HL-60 (cell line): Measurements from ENCODE around the gene APBA2.

ENCODE experiments used
- DNase-seq, 2 experiments: peaks; one replicate each; pipeline ENCODE4 v3.0.0-alpha.2; 2010 to 2020; ENCODE audit warnings: low read depth in 1 of 2, low spot score in 1 of 2
- H3K27ac ChIP-seq: fragments of 250-450 bp; sonication (Bioruptor Pico); replicated peaks from 2 replicates; pipeline ENCODE4 v1.5.1; 2020; ENCODE audit warnings: mild to moderate bottlenecking, moderate library complexity
- H3K27me3 ChIP-seq: fragments of 250-450 bp; sonication (Bioruptor Pico); 2 replicates; pipeline ENCODE4 v1.5.1; 2021; ENCODE audit warnings: mild to moderate bottlenecking, moderate library complexity; ENCODE audit not compliant: insufficient read depth, poor library complexity, severe bottlenecking
- H3K4me3 ChIP-seq: replicated peaks from 2 replicates; pipeline ENCODE4 v1.5.1; 2011; ENCODE audit warnings: mild to moderate bottlenecking, control low read depth, low read length; ENCODE audit not compliant: insufficient read depth
- GABPA ChIP-seq: IDR thresholded peaks from 2 replicates; pipeline ENCODE4 v1.6.1; 2012; ENCODE audit warnings: low read depth
- POLR2AphosphoS5 ChIP-seq: IDR thresholded peaks from 2 replicates; pipeline ENCODE4 v1.6.1; 2012; ENCODE audit warnings: low read depth
- REST ChIP-seq: IDR thresholded peaks from 2 replicates; pipeline ENCODE4 v1.6.1; 2012; ENCODE audit warnings: low read depth; ENCODE audit not compliant: insufficient replicate concordance
- SPI1 ChIP-seq: IDR thresholded peaks from 2 replicates; pipeline ENCODE4 v1.6.1; 2012; ENCODE audit warnings: low read depth, mild to moderate bottlenecking, borderline replicate concordance
- TF ChIP-seq, protein P1 (sequence below): IDR thresholded peaks from one replicate; pipeline ENCODE4 v1.5.1; 2011; ENCODE audit warnings: low read length, control low read depth, inconsistent platforms; ENCODE audit not compliant: insufficient read depth

Gene APBA2

DNA sequence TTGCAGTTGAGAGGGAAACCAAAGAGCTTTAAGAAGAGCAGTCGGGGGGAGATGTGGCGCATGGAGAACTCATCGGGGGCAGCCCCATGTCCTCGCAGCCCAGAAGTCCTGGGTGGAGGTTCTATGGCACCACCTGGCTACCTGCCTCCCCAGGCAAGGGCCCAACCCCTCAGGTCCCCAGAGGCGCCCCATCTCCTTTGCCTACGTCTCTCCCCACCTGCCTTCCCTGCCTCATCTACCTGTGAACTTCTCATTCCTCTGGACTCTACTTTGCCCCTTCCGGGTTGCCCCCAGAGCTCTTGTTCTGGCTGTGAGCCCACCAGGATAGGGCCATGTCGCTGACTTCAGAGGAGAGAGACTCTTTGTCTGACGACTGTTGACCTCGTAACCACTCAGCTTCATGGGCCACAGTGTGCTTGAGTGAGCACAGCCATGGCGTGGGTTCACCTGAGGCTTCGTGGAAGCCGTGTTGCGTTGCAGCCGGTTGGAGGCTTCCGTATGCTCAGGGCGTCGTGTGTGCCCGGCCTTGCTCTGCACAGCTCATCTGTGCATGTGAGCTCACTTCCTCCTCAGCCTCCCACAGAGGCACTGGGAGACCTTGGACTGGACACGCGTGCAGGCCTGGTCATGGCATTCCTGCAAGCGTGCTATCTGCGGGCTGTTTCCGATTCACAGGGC is 13.4 kb downstream of the APBA2 start:
- Histone ChIP-seq H3K27ac (no peak overlapping the region), H3K4me3 (no peak overlapping the region), H3K27me3 (no peaks in the 10 kb centered on the region)
- no peak for TF ChIP-seq SPI1
- TF ChIP-seq, protein P1, sequence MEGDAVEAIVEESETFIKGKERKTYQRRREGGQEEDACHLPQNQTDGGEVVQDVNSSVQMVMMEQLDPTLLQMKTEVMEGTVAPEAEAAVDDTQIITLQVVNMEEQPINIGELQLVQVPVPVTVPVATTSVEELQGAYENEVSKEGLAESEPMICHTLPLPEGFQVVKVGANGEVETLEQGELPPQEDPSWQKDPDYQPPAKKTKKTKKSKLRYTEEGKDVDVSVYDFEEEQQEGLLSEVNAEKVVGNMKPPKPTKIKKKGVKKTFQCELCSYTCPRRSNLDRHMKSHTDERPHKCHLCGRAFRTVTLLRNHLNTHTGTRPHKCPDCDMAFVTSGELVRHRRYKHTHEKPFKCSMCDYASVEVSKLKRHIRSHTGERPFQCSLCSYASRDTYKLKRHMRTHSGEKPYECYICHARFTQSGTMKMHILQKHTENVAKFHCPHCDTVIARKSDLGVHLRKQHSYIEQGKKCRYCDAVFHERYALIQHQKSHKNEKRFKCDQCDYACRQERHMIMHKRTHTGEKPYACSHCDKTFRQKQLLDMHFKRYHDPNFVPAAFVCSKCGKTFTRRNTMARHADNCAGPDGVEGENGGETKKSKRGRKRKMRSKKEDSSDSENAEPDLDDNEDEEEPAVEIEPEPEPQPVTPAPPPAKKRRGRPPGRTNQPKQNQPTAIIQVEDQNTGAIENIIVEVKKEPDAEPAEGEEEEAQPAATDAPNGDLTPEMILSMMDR = no peak
- TF ChIP-seq REST = no peak
- TF ChIP-seq POLR2AphosphoS5 = no peak
- TF ChIP-seq GABPA = no peak
- no peak for DNase-seq

DNA sequence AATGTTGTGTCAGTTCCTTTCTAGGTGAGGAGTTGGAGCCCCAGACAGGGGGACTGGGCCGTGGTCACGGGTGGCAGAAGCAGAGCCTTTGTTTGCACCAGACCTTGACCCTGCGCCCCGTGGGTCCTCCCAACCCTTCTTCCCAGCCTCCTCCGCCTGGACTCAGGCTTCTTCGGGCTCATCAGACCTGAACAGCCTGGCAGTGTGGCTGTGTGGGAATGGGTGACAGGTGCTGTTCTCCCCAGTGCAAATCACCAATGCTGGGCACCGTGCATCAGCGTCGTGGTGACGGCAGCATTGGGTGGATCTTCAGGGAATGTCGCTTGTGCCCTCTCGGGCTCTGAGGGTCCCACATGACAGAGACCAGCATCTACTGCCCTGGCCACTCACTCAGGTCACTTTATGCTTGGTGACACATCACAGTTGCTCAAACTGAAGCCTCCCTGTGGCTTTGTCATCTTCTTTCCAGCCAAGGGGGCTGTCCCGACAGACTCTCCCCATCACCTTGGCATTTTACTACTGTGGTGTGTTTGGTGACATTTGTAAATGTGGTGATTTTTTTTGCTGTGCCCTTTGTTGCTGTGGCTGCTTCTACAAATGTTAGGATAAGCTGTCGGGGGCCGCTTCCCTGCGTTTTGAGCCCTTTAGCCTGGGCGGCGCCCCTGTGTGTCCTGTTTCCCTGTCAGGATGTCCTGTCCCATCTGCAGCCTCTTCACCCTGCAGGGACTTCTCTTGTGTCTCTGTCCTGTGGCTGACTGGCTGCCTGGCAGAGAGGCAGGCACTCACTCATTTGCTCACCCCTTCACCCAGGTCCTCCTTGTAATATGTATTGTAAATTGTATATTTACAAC is 14.5 kb downstream of the APBA2 start:
- Histone ChIP-seq H3K4me3 (no peak overlapping the region), H3K27me3 (no peaks in the 10 kb centered on the region), H3K27ac (no peak overlapping the region)
- no peak for DNase-seq
- TF ChIP-seq POLR2AphosphoS5 (no peak), GABPA (no peak), SPI1 (no peak), REST (no peak)
- TF ChIP-seq, protein P1 = no peak

GRCh38 chr15:28900892-28901586 is 15.3 kb downstream of the APBA2 start:
- no peak overlapping the region for H3K4me3 ChIP-seq
- no peak overlapping the region for H3K27ac ChIP-seq
- no peak for DNase-seq
- TF ChIP-seq SPI1 (no peak), REST (no peak), POLR2AphosphoS5 (no peak), GABPA (no peak)
- TF ChIP-seq, protein P1 = no peak
- no peaks in the 10 kb centered on the region for H3K27me3 ChIP-seq
